Measurements from ENCODE around the gene SGK1.
"Not testable (repeated sequence)": the region's sequence is repeated elsewhere in the genome, so short reads cannot be mapped to it uniquely, and the experiment has no call there.

DNA sequence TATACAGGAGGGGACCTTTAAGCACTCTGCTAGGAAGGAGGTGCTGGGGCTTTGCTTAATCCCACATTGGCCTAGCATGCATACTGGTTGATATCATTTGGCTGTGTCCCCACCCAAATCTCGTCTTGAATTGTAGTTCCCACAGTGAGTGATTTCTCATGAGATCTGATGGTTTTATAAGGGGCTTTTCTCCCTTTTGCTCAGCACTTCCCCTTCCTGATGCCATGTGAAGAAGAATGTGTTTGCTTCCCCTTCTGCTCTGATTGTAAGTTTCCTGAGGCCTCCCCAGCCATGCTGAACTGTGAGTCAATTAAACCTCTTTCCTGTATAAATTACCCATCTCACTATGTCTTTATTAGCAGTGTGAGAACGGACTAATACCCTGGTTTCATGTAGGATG is 1.8 kb upstream of the SGK1 start:
- not testable (repeated sequence) for TF ChIP-seq POLR2A (IDR thresholded peaks at IDR 0.05; ENCODE audit: extremely low read depth, insufficient read length)
- TF ChIP-seq, protein P1, sequence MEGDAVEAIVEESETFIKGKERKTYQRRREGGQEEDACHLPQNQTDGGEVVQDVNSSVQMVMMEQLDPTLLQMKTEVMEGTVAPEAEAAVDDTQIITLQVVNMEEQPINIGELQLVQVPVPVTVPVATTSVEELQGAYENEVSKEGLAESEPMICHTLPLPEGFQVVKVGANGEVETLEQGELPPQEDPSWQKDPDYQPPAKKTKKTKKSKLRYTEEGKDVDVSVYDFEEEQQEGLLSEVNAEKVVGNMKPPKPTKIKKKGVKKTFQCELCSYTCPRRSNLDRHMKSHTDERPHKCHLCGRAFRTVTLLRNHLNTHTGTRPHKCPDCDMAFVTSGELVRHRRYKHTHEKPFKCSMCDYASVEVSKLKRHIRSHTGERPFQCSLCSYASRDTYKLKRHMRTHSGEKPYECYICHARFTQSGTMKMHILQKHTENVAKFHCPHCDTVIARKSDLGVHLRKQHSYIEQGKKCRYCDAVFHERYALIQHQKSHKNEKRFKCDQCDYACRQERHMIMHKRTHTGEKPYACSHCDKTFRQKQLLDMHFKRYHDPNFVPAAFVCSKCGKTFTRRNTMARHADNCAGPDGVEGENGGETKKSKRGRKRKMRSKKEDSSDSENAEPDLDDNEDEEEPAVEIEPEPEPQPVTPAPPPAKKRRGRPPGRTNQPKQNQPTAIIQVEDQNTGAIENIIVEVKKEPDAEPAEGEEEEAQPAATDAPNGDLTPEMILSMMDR (IDR thresholded peaks at IDR 0.05; ENCODE audit: low read depth, low read length) = not testable (repeated sequence)
- TF ChIP-seq, protein P2, sequence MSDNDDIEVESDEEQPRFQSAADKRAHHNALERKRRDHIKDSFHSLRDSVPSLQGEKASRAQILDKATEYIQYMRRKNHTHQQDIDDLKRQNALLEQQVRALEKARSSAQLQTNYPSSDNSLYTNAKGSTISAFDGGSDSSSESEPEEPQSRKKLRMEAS (IDR thresholded peaks at IDR 0.05; ENCODE audit: low read depth, low read length) = not testable (repeated sequence)
